HG03095 (cell line): ENCODE measurements around the gene PDIK1L.
"Not testable (repeated sequence)": the region's sequence is repeated elsewhere in the genome, so short reads cannot be mapped to it uniquely, and the experiment has no call there.

Experiments
- ATAC-seq: cut with Tn5 transposase; IDR thresholded peaks from one replicate; pipeline ENCODE4 v1.9.1; 2021; ENCODE audit warnings: moderate library complexity; ENCODE audit not compliant: unreplicated experiment

The PDIK1L gene

GRCh38 chr1:26089125-26089524 lies 22.5 kb upstream of the PDIK1L start:
- no peak for ATAC-seq

GRCh38 chr1:26090893-26091292 lies 20.7 kb upstream of the PDIK1L start:
- no peak for ATAC-seq

DNA sequence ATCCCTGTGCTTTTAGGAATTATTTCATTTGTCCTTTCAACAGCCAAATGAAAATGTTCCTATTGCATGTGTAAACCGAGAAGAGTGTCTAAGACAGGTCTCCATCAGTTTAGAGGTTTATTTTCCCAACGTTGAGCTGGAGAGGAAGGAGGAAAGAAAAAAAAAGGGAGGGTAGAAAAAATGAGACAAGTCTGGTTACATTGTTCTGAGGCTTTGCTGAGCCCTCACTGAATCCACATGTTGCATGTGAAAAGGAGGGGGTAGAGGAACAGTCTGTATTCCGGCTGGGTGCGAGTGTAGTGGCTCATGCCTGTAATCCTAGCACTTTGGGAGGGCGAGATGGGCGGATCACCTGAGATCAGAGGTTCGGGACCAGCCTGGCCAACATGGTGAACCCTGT lies 19.2 kb upstream of the PDIK1L start:
- no peak for ATAC-seq

- not testable (repeated sequence) for ATAC-seq
These were observed 18.1 kb upstream of the PDIK1L start for GRCh38 chr1:26093569-26093968.

DNA sequence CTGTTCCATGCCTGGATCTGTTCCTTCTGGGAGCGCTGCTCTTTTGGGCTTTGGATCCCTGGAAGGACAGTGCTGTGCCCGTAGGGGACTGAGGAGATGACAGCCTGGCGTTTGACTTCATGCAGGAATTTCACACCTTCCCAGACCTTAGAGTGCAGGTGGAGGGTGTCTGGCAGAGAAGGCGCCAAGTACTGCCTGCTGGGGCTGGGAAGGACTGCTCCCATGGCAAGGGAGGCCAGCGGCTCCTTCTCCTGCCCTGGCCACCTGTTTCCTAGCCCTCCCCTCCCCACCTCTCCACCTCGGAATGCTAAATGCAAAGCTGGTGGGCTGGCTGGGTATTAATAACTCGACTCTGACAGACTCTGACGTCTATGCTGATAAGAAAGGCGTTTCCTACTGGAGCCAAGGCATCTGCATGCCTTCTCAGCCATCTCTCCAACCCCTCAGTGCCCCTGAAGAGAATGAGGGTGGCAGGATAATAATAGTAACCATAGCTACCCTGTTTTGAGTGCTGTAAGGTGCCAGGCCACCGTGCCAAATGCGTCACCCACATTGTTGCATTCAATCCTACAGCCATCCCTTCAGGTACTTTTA lies 17.5 kb upstream of the PDIK1L start:
- ATAC-seq, result no peak

DNA sequence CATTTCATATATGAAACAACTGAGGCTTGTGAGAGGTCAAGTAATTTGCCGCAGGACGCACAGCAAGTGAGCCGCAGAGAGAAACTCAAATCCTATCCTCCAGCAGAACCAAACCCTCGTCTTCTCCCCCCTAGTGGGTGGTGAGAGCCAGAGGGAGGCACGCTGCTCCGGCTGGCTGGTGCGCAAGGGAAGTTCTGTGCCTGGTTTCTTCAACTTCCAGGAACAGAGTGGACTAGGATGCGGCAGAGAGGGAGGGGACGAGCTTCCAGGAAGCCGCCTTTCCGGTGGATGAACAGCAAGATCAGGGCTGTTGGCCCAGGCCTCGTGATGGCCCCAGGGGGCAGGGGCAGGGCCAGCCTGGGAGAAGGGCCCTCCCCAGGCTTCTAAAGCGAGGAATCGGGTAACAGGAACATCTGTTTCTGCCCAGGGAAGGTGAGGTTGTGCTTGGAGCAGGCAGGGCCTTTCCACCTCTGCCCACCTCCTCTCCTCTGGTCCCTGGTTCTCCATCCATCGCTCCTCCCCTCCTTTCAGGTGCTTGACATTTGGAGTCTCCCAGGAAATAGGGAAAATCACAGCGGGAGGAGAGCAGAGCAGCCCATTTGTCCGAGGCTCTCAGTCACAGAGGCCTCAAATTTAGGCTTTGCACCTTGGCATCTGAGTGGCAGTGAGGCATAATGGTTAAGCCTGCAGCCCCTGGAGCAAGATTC lies 16.8 kb upstream of the PDIK1L start:
- ATAC-seq, result no peak

- no peak for ATAC-seq
These were observed 15.2 kb upstream of the PDIK1L start for GRCh38 chr1:26096471-26096870.

DNA sequence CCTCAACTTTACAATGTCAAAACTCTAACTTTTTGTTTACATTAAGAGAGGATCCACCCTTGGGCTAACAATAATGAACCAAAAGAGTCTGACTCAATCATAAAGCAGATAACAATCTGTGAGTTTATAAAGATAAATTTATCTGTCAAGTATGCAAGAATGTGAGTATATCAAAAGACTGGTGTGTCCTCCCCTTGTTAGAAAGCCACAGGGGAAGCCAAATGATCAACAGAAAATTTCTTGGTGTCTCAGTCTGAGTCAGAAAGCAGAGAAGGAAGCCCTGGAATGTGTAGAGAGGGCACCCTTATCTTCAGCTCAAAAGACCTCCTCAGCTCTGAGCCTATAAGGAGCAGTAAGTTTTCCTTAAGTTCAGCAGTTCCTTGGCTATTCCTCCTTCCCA lies 13.9 kb upstream of the PDIK1L start:
- ATAC-seq, result no peak

GRCh38 chr1:26098602-26099001 lies 13.0 kb upstream of the PDIK1L start:
- no peak for ATAC-seq

DNA sequence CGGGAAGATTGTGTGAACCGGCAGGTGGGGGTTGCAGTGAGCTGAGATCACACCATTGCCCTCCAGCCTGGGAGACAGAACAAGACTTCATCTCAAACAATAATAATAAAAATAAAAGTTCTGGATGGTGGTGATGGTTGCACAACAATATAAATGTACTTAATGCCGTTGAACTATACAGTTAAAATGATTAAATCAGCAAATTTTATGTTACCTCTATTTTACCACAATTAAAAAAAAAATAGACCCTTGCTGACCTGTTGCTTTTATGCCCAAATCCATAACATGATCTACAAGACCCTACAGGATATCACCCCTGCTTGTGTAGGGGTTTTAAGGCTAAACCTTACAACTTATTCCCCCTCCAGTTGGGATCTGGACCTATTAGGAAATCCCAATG lies 11.8 kb upstream of the PDIK1L start:
- ATAC-seq, result no peak

GRCh38 chr1:26100204-26100603 lies 11.4 kb upstream of the PDIK1L start:
- not testable (repeated sequence) for ATAC-seq

- ATAC-seq, result no peak
These were observed 9.5 kb upstream of the PDIK1L start for GRCh38 chr1:26102119-26102518.

DNA sequence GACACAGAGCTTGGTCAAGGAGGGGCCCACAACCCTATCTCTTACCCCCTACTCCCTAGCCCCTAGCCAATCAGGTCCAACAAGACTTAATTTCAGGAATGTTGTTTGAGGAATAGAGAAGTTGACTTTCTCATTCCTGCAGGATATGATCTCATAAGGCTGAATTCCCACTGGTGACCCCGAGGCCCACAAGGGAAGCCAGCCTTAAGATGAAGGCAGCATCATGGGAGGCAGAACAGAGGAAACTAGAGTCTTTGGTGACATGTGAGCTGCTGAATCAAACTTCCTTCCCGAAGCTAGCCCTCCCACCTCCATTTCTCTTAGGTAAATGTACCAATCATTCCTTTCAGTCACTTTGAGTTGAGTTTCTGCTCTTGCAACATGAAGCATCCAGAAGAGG lies 9.1 kb upstream of the PDIK1L start:
- no peak for ATAC-seq

- not testable (repeated sequence) for ATAC-seq
These were observed 6.4 kb upstream of the PDIK1L start for GRCh38 chr1:26105226-26105548.

- ATAC-seq, result no peak
These were observed 2.1 kb upstream of the PDIK1L start for GRCh38 chr1:26109229-26110164.

- ATAC-seq, result peak; percentile 36
These were observed 694 bp upstream of the PDIK1L start for GRCh38 chr1:26110731-26111529.

GRCh38 chr1:26112407-26112775 lies 767 bp downstream of the PDIK1L start:
- ATAC-seq, result no peak

GRCh38 chr1:26114165-26114927 lies 2.7 kb downstream of the PDIK1L start:
- ATAC-seq, result no peak

GRCh38 chr1:26119892-26120608 lies 8.4 kb downstream of the PDIK1L start:
- ATAC-seq, result no peak
